ENCODE data around the gene C19orf12. TPM values are rescaled to one million over a fixed set of nuclear protein-coding genes. Genes with fewer than 3 reads are reported as not detected.

The C19orf12 gene
- total RNA-seq, 1 donor from 2014 or later: 21.6 TPM

- H3K27ac Mint-ChIP-seq: no peak overlapping the region
- no peaks in the 10 kb centered on the region for H3K27me3 Mint-ChIP-seq
- TF ChIP-seq, protein P1, sequence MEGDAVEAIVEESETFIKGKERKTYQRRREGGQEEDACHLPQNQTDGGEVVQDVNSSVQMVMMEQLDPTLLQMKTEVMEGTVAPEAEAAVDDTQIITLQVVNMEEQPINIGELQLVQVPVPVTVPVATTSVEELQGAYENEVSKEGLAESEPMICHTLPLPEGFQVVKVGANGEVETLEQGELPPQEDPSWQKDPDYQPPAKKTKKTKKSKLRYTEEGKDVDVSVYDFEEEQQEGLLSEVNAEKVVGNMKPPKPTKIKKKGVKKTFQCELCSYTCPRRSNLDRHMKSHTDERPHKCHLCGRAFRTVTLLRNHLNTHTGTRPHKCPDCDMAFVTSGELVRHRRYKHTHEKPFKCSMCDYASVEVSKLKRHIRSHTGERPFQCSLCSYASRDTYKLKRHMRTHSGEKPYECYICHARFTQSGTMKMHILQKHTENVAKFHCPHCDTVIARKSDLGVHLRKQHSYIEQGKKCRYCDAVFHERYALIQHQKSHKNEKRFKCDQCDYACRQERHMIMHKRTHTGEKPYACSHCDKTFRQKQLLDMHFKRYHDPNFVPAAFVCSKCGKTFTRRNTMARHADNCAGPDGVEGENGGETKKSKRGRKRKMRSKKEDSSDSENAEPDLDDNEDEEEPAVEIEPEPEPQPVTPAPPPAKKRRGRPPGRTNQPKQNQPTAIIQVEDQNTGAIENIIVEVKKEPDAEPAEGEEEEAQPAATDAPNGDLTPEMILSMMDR (IDR thresholded peaks at IDR 0.05): no peak
- CTCF ChIA-PET: interaction anchor here (0.8 kb wide), 1 partner anchor 41 kb away, joined by 3 read pairs; no protein-coding TSS in a partner anchor
- H3K9me3 Mint-ChIP-seq: no peaks in the 10 kb centered on the region
- intact Hi-C loops (cut with micrococcal nuclease): no loop called here
- POLR2A ChIA-PET: no interaction called here
- peaks cover 5% of the 10 kb centered on the region for H3K36me3 Mint-ChIP-seq (ENCODE audit: low read depth)
- DNase-seq (no peak), ATAC-seq (ENCODE audit: low read depth) (no peak)
- H3K4me1 Mint-ChIP-seq: peaks cover 54% of the 10 kb centered on the region
- H3K4me3 Mint-ChIP-seq: no peak overlapping the region
These were observed 39.9 kb downstream of the C19orf12 start for GRCh38 chr19:29675120-29675649.

- DNase-seq (no peak), ATAC-seq (ENCODE audit: low read depth) (no peak)
- POLR2A ChIA-PET: interaction anchor here (3.6 kb wide), 2 partner anchors 41 to 69 kb away, joined by 27 to 47 read pairs; partner anchors contain the start of genes C19orf12 and POP4
- CTCF ChIA-PET: interaction anchor here (0.8 kb wide), 1 partner anchor 42 kb away, joined by 3 read pairs; no protein-coding TSS in a partner anchor
- intact Hi-C loops (cut with micrococcal nuclease): no loop called here
- no peaks in the 10 kb centered on the region for H3K9me3 Mint-ChIP-seq
- no peaks in the 10 kb centered on the region for H3K27me3 Mint-ChIP-seq
- no peak overlapping the region for H3K27ac Mint-ChIP-seq
- H3K4me3 Mint-ChIP-seq: no peak overlapping the region
- TF ChIP-seq, protein P1 (IDR thresholded peaks at IDR 0.05): no peak
- peaks cover 5% of the 10 kb centered on the region for H3K36me3 Mint-ChIP-seq (ENCODE audit: low read depth)
- H3K4me1 Mint-ChIP-seq: peaks cover 52% of the 10 kb centered on the region
These were observed 40.5 kb downstream of the C19orf12 start for GRCh38 chr19:29674374-29675119.

GRCh38 chr19:29673451-29674371 is 41.4 kb downstream of the C19orf12 start:
- Mint-ChIP-seq H3K36me3 (ENCODE audit: low read depth) (peaks cover 5% of the 10 kb centered on the region), H3K4me1 (peaks cover 48% of the 10 kb centered on the region), H3K9me3 (no peaks in the 10 kb centered on the region), H3K27ac (peak overlapping the region; percentile 93), H3K4me3 (peak overlapping the region; percentile 61), H3K27me3 (no peaks in the 10 kb centered on the region)
- TF ChIP-seq, protein P1 (IDR thresholded peaks at IDR 0.05): no peak
- ATAC-seq (ENCODE audit: low read depth): peak; percentile 5
- ChIA-PET POLR2A (interaction anchor here (1.4 to 3.6 kb wide), 3 partner anchors 42 to 68 kb away, joined by 4 to 47 read pairs (median 27); partner anchors contain the start of genes C19orf12 and POP4), CTCF (interaction anchor here (0.8 to 2.4 kb wide), 4 partner anchors 42 to 68 kb away, joined by 3 to 26 read pairs (median 8); partner anchors contain the start of genes C19orf12 and POP4)
- intact Hi-C loops (cut with micrococcal nuclease): loop anchor here (1.0 to 2.0 kb wide), 4 partner anchors 8 to 139 kb away; partner anchors contain the start of genes C19orf12 and PLEKHF1
- DNase-seq: no peak

DNA sequence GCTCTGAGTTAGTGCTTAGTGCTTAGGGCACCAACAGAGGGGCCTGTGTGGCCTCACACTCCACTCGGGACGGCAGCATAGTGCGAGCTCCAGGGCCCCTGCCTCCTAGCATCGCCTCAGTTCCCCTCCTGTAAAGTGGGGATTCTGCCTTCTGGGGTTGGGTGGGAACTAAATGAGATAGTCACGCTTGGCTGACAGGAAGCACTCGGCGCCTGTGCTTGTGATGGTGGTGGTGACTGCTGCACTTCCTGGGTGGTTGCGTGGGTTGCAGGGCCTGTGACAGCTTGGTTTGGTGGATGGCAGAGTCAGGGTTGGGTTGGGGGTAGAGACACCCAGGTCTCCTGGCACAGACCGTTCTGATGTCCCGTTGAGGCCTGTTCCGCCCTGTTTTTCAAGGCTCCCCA is 42.1 kb downstream of the C19orf12 start:
- TF ChIP-seq, protein P1 (IDR thresholded peaks at IDR 0.05): no peak
- H3K27ac Mint-ChIP-seq: peak overlapping the region; percentile 93
- H3K9me3 Mint-ChIP-seq: no peaks in the 10 kb centered on the region
- intact Hi-C loops (cut with micrococcal nuclease): loop anchor here (1.0 to 2.0 kb wide), 5 partner anchors 7 to 139 kb away; partner anchors contain the start of genes C19orf12 and PLEKHF1
- peaks cover 5% of the 10 kb centered on the region for H3K36me3 Mint-ChIP-seq (ENCODE audit: low read depth)
- peaks cover 49% of the 10 kb centered on the region for H3K4me1 Mint-ChIP-seq
- H3K4me3 Mint-ChIP-seq: peak overlapping the region; percentile 61
- CTCF ChIA-PET: interaction anchor here (0.8 to 2.4 kb wide), 5 partner anchors 43 to 67 kb away, joined by 3 to 26 read pairs (median 4); partner anchors contain the start of genes C19orf12 and POP4
- ATAC-seq (ENCODE audit: low read depth) (peak; percentile 79), DNase-seq (peak; percentile 43)
- POLR2A ChIA-PET: interaction anchor here (1.4 to 3.6 kb wide), 4 partner anchors 9 to 67 kb away, joined by 4 to 47 read pairs (median 18); partner anchors contain the start of genes C19orf12 and POP4
- no peaks in the 10 kb centered on the region for H3K27me3 Mint-ChIP-seq

Measured in activated B cell treated with CpG ODN at 0.5 μM for 24 hours (primary cell).